NOMO-1 treated with dmso at 0.1 percent for 144 hours (cell line): ENCODE results near the gene KLK8.
"Not testable (repeated sequence)": the region's sequence is repeated elsewhere in the genome, so short reads cannot be mapped to it uniquely, and the experiment has no call there.

ENCODE experiments used
- DNase-seq: peaks from one replicate; lab custom pipeline; 2025; ENCODE audit not compliant: unreplicated experiment; lab: John Stamatoyannopoulos, UW

KLK8 gene

DNA sequence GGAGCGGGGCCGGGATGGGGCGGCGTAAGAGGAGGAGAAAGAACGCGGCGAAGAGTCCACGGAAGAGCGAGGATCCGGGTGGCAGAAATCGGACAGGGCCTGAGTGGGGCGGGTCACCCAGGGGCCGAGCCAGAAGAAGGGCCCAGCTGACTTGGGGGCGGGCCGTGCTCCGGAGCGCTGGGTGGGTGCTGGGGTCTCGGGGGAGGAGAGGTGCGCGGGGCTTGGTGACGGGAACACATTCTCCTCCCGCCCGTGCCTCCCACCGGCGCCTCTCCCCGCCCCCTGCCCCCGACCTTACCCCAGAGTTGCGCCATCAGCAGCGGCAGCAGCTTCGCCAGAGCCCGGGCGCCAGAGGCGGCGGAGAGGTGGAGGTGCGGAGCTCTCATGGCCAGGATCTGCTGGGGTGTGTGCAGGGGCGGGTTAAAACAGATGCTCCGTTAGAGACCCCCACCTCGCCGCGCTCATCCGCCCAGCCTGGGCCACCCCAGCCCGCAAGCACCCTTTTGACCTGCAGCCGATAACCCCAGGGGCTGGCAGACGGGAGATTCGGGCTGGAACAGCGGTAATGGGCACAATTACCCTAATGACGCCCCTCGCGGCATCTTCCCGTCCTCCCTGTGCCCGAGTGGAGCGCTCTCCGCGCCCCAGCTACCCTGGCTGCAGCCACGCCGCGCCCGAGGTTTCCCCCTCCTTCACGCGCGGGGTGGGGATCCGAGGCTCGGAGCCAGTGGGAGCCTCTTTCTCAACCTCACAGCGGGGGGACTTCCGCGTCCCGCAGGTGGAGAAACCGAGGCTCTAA lies 17.5 kb upstream of the KLK8 start:
- DNase-seq = no peak

DNA sequence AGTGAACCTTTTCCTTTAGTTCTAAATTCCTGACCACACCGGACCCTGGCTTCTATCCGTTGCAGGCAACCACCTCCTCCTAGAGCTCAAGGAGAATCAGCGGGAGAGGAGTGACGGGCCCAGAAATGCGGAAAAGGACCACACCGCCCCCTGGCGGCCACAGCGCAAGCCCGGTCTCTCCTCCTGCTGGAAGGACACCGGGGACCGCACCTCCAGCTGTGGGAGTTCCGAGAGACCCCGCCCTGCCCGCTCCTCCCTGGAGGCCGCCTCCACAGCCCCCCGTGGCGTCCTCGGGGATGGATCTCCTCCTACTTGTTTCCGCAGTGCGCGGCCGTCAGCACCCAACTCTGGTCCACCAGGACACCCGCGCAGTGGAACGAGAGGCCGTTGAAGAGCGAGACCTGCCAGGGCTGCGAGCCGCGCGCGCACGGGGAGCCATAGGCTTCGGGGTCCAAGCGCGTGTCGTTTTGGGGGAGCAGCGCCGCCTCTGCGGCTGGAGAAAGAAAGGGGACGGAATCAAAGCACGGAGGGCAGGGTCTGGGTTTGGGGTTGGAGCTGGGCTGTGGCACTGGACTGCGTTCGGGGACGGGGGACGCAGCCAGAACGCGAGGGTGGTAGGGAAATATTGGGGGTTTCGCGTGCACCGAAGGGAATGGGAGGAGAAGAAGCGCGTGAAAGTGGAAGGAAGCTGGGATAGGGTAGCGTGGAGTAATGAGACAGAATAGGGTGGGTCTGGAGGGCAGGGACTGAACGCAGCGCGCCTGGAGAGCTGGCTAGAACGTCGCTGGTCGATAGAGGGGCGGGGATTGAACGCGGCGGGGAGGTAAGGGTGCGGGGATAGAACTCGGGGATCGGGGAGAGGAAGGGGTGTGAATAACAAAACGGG lies 15.6 kb upstream of the KLK8 start:
- DNase-seq = peak; percentile 43

DNA sequence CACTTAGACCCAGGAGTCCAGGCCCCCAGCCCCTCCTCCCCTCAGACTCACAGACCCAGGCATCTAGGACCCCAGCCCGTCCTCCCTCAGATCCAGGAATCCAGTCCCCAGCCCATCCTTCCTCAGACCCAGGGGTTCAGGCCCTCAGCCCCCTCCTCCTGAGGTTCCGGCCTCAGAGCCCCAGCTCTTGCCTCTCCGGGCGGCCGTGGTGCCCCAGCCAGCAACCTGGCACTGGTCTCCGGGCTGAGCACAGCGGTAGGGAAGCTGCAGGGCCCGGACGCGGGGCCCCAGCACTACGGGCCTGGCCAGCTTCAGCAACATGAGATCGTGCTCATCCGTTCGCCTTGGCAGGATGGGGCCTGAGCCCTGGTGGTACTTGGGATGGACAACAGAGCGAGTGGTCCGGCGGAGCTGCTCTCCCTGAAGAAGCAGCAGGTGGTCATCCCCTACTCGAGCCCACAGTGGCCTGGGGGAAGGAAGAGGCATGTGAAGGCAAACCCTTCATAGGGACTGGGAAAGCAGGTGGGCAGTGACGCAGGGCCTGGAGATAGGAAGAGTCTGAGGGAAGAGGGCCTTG lies 14.4 kb upstream of the KLK8 start:
- no peak for DNase-seq

DNA sequence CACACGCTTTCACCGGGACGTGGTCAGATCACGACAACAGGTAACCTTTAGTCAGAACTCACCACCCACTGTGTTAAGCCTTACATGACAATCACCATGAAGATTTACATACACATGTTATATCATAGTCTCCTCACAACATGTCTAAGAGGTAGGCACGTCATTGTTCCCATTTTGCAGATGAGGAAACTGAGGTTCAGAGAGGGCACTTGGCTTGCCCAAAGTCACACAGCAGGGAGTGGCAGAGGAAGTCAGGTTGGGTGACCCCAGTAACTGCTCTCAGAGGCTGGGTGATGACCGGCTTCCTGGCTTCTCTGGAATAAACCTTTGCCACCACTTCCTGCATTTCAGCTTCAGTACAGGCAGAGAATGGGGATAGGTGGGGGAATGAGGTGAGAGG lies 12.8 kb upstream of the KLK8 start:
- DNase-seq = no peak

DNA sequence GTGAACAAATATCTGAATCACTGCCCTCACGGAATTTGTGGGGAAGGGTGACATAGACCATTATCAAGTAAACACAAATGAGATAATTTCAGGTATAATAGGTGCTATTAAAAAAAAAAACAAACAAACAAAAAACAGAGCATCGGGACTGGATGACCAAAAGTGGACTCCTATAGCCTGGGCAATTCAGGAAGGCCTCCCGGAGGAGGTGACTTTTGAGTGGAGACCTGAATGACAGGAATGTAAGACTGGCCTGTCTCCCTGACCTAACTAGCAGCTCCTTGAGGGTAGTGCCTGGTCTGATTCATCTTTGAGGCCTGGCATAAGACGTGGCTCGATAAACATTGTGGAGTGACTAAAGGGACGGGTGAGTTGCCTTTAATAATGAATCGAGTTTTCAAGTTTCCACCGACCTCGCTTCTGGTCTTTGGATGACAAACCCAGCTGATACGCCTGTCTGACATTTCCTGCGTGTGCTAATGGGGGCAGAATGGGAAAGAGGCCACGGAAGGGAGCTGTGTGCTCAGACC lies 11.3 kb upstream of the KLK8 start:
- no peak for DNase-seq

DNA sequence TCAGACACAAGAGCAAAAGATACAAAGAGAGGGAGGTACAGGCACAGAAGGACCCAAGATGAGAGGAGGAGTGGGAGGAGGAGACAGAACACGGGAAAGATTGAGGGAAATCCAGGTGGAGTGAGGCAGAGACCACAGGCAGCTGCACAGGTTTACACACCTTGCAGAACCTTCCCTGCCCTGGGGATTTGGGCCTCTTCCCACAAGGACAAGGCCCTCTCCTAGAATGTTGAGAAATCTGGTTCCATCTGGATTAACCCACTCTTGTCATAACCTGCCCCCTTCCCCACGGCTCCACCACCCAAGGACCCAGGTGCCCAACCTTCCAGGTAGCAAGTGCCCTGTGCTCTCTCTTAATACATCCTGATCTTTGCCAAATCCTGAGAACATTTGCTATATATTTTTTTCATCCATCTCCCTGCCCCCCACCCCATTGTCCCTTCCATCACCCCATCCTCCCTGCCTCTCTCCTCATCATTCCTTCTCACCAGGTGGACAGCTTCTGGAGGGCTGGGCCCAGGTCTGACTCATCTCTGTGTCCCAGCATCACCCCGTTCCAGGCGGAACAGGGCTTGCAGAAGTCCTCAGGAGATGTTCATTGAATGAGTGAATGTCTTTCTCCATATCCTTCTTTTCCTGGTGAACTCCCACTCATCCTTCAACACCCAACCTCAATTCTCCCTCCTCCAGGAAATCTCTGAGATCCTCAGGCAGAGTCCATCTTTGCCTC lies 8.8 kb upstream of the KLK8 start:
- no peak for DNase-seq

DNA sequence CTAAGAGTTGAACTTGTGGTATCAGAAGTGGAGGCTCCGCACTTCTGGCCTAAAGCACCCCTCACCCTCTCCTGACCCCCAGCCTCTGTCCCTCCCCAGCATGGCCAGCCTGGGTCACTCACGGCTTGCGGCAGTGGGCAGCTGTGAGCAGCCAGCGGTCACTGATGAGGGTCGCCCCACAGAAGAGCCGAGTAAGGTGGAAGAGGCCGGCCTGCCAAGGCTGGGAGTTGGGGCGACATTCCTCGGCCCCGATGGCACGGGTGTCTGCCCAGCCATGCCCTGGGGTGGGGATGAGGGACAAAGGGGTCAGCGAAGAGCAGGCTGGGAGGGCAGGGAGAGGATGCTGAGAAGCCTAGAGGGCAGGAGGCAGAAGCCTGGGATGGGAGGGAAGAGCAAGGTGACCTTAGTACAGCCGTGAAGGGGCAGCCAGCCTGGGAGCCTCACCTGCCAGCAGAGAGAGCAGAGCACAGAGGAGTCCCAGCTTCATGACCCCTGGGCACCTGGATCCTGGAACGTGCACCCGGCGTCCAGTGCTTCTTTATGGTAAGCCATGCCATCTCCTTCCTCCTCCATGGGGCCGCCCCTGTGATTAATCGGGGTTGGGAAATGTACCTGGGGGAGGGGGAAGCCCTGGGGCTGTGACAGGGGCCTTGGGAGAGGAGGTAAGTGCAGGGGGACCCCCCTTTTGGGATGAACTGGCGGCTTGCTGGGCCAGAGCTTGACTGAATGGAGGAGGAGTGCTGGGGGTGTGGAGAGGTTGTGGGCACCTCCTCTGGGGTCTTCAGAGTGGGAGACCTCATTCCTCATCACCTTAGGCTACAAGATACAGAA lies 7.9 kb upstream of the KLK8 start:
- DNase-seq = no peak

DNA sequence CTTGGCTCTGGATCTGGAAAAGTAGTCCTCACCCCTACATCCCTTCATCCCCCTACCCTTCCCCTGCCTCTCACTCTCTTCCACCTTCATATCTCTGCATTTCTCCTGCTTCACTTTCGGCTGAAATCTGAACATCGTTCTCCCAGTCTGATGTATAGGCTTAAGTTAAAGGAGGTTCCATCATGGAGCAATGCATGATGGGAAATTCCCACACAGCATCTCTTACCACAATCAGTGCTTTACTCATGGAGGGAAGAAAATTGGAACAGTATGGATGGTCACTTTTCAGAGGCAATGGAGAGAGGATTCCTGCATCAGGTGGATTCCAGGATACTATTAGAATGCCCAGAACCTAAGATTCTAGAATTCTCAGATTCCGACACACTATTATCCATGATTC lies 6.1 kb upstream of the KLK8 start:
- DNase-seq = no peak

DNA sequence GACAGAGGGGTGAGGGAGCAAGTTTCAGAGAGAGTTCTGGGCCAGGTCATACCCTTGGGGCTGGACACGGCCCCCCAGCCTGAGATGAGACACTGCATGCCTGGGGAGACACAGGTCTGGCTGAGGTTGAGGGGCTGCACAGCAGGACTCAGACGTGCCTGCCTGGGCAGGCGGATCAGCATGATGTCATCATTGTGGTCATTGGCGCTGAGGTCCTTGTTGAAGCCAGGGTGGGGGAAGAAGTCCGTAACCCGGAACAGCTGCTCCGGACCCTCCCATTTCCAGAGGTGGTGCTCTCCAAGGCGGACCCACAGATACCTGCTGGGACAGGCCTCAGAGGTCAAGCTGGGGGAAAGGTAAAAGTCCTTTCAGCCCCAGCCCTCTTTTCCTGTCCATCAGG lies 5.0 kb upstream of the KLK8 start:
- DNase-seq = no peak

DNA sequence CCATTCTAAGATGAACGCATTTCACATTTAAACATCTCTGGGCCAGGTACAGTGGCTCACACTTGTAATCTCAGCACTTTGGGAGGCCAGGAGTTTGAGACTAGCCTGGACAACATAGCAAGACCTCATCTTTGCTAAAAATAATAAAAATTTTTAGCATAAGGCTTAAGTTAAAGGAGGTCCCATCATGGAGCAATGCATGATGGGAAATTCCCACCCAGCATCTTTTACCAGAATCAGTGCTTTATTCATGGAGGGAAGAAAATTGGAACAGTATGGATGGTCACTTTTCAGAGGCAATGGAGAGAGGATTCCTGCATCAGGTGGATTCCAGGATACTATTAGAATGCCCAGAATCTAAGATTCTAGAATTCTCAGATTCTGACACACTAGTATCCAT lies 3.8 kb upstream of the KLK8 start:
- DNase-seq = no peak

DNA sequence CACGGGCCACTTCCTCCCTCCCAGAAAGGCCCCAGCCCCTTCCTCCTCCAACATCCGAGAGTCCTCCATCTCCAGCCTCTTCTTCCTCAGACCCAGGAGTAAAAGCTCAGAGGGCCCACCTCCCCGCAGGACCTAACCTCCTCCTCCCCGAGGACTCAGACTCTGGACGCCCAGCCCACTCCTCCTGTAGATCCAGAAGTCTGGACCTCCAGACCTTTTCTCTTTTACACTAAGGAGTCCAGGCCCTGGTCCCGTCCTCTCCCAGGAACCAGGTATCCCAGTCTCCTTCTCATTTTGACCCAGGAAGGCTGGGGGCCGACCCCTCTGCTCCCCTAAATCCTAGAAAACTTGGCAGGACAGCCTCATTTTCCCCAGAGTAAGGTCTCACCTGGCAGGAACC lies 1.9 kb upstream of the KLK8 start:
- no peak for DNase-seq

DNA sequence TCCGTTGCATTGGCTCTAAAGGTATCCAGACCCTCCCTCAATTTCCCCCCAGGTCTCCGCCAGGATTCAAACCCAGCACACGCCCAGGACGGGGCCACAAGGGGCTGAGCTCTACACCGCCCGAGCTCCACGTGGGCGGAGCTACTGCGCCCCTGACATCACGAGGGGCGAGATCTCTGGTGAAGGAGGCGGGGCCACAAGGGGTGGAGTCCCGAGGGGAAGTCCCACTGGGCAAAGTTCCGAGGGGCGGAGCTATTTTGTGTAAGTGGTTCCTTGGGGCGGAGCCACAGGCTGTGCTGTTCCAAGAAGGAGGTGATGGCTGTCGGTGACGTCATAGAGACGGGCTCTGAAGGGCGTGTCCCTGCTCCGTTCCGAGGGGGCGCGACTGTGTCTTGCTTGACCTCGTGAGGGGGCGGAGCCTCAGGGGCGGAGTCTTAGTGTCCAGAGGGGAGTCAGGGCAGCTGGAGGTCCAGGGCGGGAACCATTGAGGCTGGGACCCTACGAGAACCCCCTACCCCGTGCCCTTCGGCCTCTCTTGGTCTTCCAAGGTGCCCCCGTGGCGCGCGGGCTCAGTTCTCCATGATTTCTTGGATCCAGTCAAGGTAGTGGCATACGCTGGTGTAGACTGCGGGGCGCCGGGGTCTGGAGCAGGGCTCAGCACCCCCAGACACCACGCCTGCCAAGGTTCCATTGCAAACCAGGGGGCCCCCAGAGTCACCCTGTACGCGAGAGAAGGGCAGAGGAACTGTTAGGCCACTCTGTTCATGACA lies 1.3 kb upstream of the KLK8 start:
- DNase-seq = no peak

DNA sequence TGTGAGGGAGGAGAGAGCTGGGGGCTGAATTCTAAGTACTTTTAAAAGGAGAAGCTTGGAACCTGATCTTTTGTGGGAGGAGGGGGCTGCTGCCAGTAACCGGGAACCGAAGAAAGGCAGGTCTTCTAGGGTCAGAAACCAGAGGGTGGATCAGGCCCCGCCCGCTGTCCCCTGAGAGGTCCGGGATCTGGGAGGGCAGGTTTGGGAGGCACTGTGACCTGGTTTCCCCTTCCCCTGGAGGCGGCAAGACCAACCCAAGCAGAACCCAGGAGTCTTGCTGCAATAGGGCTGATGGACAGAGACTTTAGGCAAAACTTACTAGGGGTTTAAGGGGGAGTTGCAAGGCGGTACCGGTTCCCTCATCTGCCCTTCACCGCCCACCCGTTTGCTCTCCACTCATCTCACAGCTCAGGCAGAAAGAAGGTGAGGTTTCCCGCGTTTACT lies 707 bp upstream of the KLK8 start:
- DNase-seq = no peak

DNA sequence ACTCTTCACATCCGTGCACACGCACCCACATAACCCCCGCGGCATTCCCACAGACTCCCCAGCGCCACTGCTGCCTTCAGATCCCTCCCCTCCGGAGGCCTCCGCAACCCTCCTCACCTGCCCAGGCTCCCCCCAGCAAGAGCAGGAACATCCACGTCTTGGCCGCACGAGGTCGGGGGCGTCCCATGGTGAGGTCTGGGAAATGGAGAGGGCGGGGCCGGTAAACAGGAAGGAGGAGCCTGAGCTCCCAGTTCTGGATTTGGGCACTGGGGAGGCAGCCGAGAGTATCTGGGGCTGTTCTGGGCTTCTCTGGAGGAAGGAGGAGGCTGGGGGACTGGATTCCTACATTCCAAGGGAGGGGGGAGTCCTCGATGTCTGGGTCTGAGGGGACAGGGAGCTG lies 423 bp downstream of the KLK8 start:
- DNase-seq = no peak

DNA sequence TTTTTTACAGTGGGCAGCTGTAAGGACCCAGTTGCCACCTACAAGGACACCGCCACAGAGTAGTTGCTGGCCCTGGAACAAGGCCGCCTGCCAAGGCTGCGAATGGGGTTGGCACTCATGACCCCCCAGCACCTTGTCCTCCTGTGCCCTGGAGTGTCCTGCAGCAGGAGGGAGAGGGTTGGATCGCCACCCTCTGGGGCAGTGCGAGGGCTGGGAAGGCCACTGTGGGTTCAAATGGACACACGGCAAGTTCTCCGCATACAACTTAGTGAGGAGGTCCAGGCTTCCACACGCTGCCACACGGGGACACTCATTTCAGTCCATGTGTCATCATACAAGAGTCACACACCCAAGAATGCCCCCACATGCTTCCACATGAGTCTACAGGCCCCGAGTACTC lies 978 bp downstream of the KLK8 start:
- DNase-seq = no peak

DNA sequence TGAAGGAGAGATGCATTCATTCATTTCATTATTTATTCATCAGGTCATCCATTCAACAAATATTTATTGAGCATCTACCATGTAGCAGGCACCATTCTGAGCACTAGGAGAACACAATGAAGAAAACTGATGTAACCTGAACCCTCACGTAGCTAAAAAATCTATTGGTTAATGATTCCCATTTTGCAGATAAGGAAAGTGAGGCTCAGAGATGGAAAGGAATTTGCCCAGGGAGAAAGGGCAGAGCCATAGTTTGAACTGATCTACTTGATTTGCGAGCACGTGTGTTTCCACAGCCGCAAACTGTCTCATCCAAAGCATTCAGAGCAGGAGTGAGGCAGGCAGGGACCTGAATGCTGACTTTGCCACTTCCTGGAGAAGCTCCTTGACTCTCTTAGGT lies 2.7 kb downstream of the KLK8 start:
- no peak for DNase-seq

DNA sequence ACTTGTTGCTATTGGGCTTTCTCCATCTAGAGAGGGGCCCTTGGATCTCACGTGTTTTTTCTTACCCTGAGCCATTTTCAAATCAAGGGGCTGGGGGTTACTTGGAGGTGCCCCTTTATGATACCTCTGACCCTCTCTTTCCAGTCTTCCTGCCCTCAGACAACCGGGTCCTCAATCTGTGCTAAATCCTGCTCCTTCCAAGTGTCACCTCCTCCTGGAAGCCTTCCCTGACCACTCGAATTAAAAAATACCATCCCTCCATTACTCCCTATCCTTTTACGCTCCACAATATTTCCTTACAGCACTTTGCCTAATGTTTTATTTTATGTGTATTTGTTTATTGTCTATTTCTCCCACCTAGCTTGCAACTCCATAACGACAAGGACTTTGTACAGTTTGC lies 3.3 kb downstream of the KLK8 start:
- DNase-seq = no peak

DNA sequence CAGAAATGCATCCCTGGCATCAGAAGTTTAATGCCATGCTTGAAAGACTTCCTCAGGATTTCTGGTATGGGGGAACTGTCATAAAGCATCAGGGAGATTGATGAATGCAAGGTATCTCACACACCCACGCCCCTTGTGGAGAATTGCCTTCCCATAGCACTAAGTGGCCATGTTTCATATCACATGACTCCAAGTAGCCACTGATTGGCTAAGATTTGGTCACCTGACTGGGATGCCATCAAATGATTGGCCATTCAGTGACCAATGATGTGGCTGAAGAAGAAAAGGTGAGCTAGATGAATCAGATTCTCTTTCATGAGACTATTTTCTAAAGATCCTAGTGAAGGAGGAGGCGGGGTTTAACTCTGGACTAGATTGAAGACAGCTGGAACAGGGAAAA lies 7.3 kb downstream of the KLK8 start:
- no peak for DNase-seq

DNA sequence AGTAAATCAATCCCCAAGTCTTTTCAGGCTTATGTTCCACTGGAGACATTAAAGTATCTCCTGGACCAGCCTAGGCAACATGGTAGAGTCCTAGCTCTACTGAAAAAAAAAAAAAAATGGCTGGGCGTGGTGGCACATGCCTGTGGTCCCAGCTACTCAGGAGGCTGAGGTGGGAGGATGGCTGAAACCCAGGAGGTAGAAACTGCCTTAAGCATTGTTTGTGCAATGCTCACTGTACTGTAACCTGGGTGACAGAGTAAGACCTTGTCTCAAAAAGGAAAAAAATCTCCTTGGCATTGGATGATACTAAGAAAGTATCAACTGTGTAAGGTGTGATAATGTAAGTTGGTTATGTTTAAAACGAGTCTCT lies 8.8 kb downstream of the KLK8 start:
- no peak for DNase-seq

DNA sequence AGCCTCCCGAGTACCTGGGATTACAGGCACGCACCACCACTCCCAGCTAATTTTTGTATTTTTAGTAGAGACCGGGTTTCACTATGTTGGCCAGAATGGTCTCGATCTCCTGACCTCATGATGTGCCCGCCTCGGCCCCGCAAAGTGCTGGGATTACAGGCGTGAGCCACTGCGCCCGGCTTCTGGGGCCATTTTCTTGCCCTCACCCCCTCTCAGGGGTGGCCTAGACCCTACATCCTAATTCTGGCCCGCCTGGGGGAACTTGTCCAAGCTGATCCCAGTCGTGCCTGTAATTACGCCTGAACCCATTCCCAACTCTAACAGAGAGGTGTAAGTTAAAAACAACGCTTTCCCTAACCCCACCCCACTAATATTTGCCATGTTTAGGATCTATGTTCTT lies 17.0 kb downstream of the KLK8 start:
- not testable (repeated sequence) for DNase-seq
